A673 (cell line): Measurements from ENCODE around the gene CPLX3. TPM values are rescaled to one million over a fixed set of nuclear protein-coding genes. Genes with fewer than 3 reads are reported as not detected.

Source experiments
- BruUV-seq: library from RNA; stranded (reverse); fragments of 400-500 nt; replicated peaks from 2 replicates; lab custom pipeline; 2021; lab: Mats Ljungman, UMichigan
- CTCF ChIA-PET: fragments of 300-600 bp; sonication (Branson Sonifier 250); formaldehyde crosslinking; loops from one replicate; lab custom pipeline; 2022; ENCODE audit warnings: antibody characterized with exemption; lab: Charles Lee
- POLR2A ChIA-PET: fragments of 300-600 bp; sonication (Branson Sonifier 250); formaldehyde crosslinking; loops from one replicate; lab custom pipeline; 2022; ENCODE audit warnings: antibody characterized with exemption; ENCODE audit not compliant: low non-redundant PET; lab: Charles Lee
- DNase-seq: peaks from one replicate; pipeline ENCODE4 v3.0.0-alpha.2; 2015; ENCODE audit warnings: low spot score
- H3K27ac ChIP-seq: fragments of 200-600 bp; sonication (generic); 2 replicates; pipeline ENCODE4 v1.5.1; 2016; ENCODE audit warnings: mixed run types, low read depth, mild to moderate bottlenecking, mixed read lengths, antibody characterized with exemption, low read length; ENCODE audit not compliant: poor library complexity, severe bottlenecking
- H3K27me3 ChIP-seq: fragments of 200-600 bp; sonication (generic); replicated peaks from 2 replicates; pipeline ENCODE4 v1.6.1; 2017; ENCODE audit warnings: mixed run types, low read depth, mild to moderate bottlenecking, mixed read lengths, antibody characterized with exemption, low read length; ENCODE audit not compliant: insufficient read depth, poor library complexity
- H3K36me3 ChIP-seq: fragments of 200-600 bp; sonication (generic); 2 replicates; pipeline ENCODE4 v1.6.1; 2016; ENCODE audit warnings: mixed run types, mild to moderate bottlenecking, mixed read lengths, antibody characterized with exemption, low read length; ENCODE audit not compliant: insufficient read depth, poor library complexity, severe bottlenecking
- H3K4me1 ChIP-seq: fragments of 200-600 bp; sonication (generic); 2 replicates; pipeline ENCODE4 v1.6.1; 2017; ENCODE audit warnings: mixed run types, mild to moderate bottlenecking, mixed read lengths, antibody characterized with exemption, low read length; ENCODE audit not compliant: insufficient read depth, poor library complexity, severe bottlenecking
- H3K4me3 ChIP-seq: fragments of 200-600 bp; sonication (generic); 2 replicates; pipeline ENCODE4 v1.5.1; 2016; ENCODE audit warnings: low read depth, mixed run types, mild to moderate bottlenecking, mixed read lengths, low read length; ENCODE audit not compliant: poor library complexity, severe bottlenecking
- H3K9me3 ChIP-seq: fragments of 200-600 bp; sonication (generic); 2 replicates; pipeline ENCODE4 v1.6.1; 2016; ENCODE audit warnings: mixed run types, low read depth, mild to moderate bottlenecking, mixed read lengths, antibody characterized with exemption, low read length; ENCODE audit not compliant: poor library complexity, severe bottlenecking
- EZH2 ChIP-seq: fragments of 200-600 bp; sonication (generic); IDR thresholded peaks from 2 replicates; pipeline ENCODE4 v1.6.1; 2017; ENCODE audit warnings: borderline replicate concordance, low read depth, mild to moderate bottlenecking, mixed read lengths, antibody characterized with exemption, low read length; ENCODE audit not compliant: poor library complexity, severe bottlenecking
- intact Hi-C: fragments of 100-400 bp; cut with micrococcal nuclease; formaldehyde crosslinking; loops from one replicate; pipeline ENCODE4 v1.10.0; 2022; ENCODE audit not compliant: unreplicated experiment
- microRNA-seq: library from miRNA; unstranded; fragments of <30 nt; microRNA quantifications from one replicate; pipeline ENCODE4 v1.2.0, GENCODE V29; 2021
- total RNA-seq: library from RNA; stranded (reverse); gene quantifications from 2 replicates; pipeline ENCODE4 v1.2.3, GENCODE V29; 2021
- TF ChIP-seq, protein P1 (sequence below): fragments of 300-800, 200-600 bp; sonication (generic); conservative IDR thresholded peaks from 2 replicates; pipeline ENCODE4 v1.5.1; 2017; ENCODE audit warnings: low read depth, mild to moderate bottlenecking, antibody characterized with exemption, low read length, moderate library complexity, mixed read lengths

The CPLX3 gene
- total RNA-seq, 1 experiment from 2014 or later = 0.17 TPM

DNA sequence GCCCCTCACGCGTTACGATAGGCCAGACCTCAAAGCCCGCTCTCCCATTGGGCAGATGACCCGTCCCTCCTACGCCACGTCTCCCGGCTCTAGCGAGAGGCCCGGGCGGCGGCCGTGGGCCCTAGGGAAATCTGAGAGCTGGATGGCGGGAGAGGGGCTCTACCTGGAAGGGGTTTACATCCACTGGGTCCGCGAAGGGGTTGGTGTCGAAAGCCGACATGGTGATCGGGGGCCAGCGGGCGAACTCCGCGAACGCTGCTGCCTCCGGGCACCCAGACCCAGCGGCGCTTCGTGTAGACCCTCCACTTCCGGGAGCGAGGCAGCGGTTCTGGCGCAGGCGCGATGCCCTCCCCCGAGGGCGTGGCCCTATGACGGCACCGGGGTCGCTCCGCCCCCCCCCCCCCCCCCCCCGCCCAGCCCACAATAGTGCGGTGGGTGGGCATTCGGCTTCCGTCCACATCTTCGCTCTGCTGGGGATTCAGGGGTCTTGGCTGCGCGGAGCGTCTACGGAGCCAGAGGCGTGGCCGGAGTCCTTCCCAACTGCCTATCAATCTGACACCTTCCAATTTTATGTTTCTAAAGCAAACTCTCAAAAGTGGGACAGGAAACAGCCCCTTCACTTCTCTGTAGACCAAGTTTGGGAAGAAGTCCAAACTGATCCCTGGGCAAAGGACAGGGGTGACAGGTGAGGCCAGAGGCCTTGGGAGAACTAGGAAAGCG, 46.8 kb downstream of the CPLX3 start, which contains the start of gene SCAMP2:
Gene SCAMP2 (minus strand): TSS at position 330 of the 720 bp plus-strand sequence. CDS start 110 bp downstream, at position 220.
- POLR2A ChIA-PET = interaction anchor here (0.6 kb wide), 1 partner anchor 15 kb away, joined by 3 read pairs; no protein-coding TSS in a partner anchor
- intact Hi-C loops = no loop called here
- no peaks in the 10 kb centered on the region for H3K27me3 ChIP-seq
- peaks cover 4% of the 10 kb centered on the region for H3K9me3 ChIP-seq
- CTCF ChIA-PET = no interaction called here
- peak within 1 kb of the TSS; percentile 97 for H3K27ac ChIP-seq
- no TSS peak for BruUV-seq
- H3K4me1 ChIP-seq = peaks cover 25% of the 10 kb centered on the region
- peak; percentile 98 for DNase-seq
- TF ChIP-seq, protein P1, sequence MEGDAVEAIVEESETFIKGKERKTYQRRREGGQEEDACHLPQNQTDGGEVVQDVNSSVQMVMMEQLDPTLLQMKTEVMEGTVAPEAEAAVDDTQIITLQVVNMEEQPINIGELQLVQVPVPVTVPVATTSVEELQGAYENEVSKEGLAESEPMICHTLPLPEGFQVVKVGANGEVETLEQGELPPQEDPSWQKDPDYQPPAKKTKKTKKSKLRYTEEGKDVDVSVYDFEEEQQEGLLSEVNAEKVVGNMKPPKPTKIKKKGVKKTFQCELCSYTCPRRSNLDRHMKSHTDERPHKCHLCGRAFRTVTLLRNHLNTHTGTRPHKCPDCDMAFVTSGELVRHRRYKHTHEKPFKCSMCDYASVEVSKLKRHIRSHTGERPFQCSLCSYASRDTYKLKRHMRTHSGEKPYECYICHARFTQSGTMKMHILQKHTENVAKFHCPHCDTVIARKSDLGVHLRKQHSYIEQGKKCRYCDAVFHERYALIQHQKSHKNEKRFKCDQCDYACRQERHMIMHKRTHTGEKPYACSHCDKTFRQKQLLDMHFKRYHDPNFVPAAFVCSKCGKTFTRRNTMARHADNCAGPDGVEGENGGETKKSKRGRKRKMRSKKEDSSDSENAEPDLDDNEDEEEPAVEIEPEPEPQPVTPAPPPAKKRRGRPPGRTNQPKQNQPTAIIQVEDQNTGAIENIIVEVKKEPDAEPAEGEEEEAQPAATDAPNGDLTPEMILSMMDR = no peak
- no peak for TF ChIP-seq EZH2
- H3K4me3 ChIP-seq = peak within 1 kb of the TSS; percentile 90
- peaks cover 5% of the 10 kb centered on the region for H3K36me3 ChIP-seq

DNA sequence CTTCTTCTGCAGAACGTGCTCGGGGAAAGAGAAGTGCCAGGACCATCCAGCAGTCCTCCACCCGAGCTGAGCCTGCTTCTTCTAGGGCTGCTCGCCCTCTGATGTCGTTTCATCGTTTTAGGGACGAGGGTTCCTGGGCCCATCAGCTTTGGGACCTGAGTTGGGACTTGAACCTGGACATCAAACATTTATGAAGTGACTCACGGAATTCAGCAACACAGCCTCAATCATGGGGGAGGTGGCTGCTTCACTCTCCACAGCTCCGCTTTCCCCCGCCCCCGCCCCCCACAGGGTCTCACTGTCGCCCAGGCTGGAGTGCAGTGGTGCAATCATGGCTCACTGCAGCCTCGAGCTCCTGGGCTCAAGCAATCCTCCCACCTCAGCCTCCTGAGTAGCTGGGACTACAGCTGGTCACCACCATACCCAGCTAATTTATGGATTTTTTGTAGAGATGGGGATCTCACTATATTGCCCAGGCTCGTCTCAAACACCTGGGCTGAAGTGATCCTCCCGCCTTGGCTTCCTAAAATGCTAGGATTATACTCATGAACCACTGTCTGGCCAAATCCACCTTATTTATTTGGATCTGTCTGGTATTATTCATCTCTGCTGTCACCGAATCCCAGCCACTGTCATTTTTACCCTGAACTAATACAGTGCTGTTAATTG, 47.5 kb downstream of the CPLX3 start:
- H3K36me3 ChIP-seq = no peaks in the 10 kb centered on the region
- H3K4me1 ChIP-seq = peaks cover 25% of the 10 kb centered on the region
- peak; percentile 62 for DNase-seq
- H3K27me3 ChIP-seq = no peaks in the 10 kb centered on the region
- no peaks in the 10 kb centered on the region for H3K9me3 ChIP-seq
- POLR2A ChIA-PET = interaction anchor here (0.6 kb wide), 1 partner anchor 14 kb away, joined by 3 read pairs; no protein-coding TSS in a partner anchor
- no peak for TF ChIP-seq EZH2
- TF ChIP-seq, protein P1 = no peak
- no TSS peak for BruUV-seq
- peak overlapping the region; percentile 90 for H3K4me3 ChIP-seq
- CTCF ChIA-PET = interaction anchor here (0.6 kb wide), 1 partner anchor 578 kb away, joined by 5 read pairs; the partner anchor contains the start of gene SIN3A
- H3K27ac ChIP-seq = peak overlapping the region; percentile 79
- intact Hi-C loops = no loop called here

DNA sequence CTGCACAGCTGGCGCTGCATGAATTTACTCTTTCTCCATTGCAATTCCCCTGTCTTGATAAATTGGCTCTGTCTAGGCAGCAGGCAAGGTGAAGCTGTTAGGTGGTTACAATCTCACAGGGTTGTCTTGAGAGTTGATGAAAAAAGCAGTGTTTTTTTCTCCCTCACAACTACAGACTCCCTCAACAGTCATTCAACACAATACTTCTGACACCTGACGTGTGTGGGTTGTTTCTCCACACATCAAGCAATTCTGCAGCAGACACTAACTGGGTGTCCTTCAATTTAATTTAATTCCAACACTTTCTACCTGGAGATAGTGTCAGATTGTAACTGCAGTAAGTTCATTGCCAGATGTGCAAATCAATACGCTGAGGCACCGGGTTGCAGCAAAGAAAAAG, 51.8 kb downstream of the CPLX3 start:
- no peaks in the 10 kb centered on the region for H3K36me3 ChIP-seq
- intact Hi-C loops = no loop called here
- H3K4me1 ChIP-seq = no peaks in the 10 kb centered on the region
- CTCF ChIA-PET = no interaction called here
- H3K4me3 ChIP-seq = no peak overlapping the region
- BruUV-seq = no TSS peak
- no peak for DNase-seq
- no peaks in the 10 kb centered on the region for H3K27me3 ChIP-seq
- TF ChIP-seq, protein P1 = no peak
- TF ChIP-seq EZH2 = no peak
- POLR2A ChIA-PET = no interaction called here
- no peaks in the 10 kb centered on the region for H3K9me3 ChIP-seq
- no peak overlapping the region for H3K27ac ChIP-seq

Small RNA genes within 50 kb of the gene (microRNA-seq; reads per million reads assigned to microRNA genes)
- gene MIR4513 = not detected
- 14.3 reads per million, percentile 37 among the genes with 10 or more reads in this experiment for gene MIR6882

Other genes starting within 250 kb of the CPLX3 start
- 66.8 and 75.5 TPM in 2 replicates for gene CLK3, start 210.8 kb upstream of the CPLX3 start, total RNA-seq
- 62.6 and 65.2 TPM in 2 replicates for gene EDC3, start 130.6 kb upstream of the CPLX3 start, total RNA-seq
- gene CYP1A1, start 101.1 kb upstream of the CPLX3 start, total RNA-seq = 0.33 and 0.62 TPM in 2 replicates
- not detected in 2 replicates for gene CYP1A2, start 77.8 kb upstream of the CPLX3 start, total RNA-seq
- gene CSK, start 44.5 kb upstream of the CPLX3 start, total RNA-seq = 90.8 and 103 TPM in 2 replicates
- gene LMAN1L, start 13.8 kb upstream of the CPLX3 start, total RNA-seq = 0.80 TPM in 1 of 2 replicates, not detected in the other
- 53.3 and 58.3 TPM in 2 replicates for gene ULK3, start 16.5 kb downstream of the CPLX3 start, total RNA-seq
- gene SCAMP2, start 46.7 kb downstream of the CPLX3 start, total RNA-seq = 77.9 and 94.4 TPM in 2 replicates
- 48.2 and 62.8 TPM in 2 replicates for gene MPI, start 63.4 kb downstream of the CPLX3 start, total RNA-seq
- 86.6 and 93.2 TPM in 2 replicates for gene FAM219B, start 80.2 kb downstream of the CPLX3 start, total RNA-seq
- 354 and 357 TPM in 2 replicates for gene COX5A, start 111.4 kb downstream of the CPLX3 start, total RNA-seq
- gene RPP25, start 130.1 kb downstream of the CPLX3 start, total RNA-seq = 20.6 and 22.5 TPM in 2 replicates
- gene SCAMP5, start 168.9 kb downstream of the CPLX3 start, total RNA-seq = 3.8 and 5.8 TPM in 2 replicates
- 13.3 and 18.9 TPM in 2 replicates for gene PPCDC, start 197.0 kb downstream of the CPLX3 start, total RNA-seq